Neutrophil (primary cell): ENCODE data around the gene KDM5C.

ENCODE experiments used
- H3K27ac ChIP-seq: fragments of 200-600 bp; sonication (generic); 2 replicates; pipeline ENCODE4 v1.5.1; 2016; ENCODE audit warnings: mild to moderate bottlenecking, moderate library complexity
- H3K27me3 ChIP-seq: fragments of 200-600 bp; sonication (generic); 2 replicates; pipeline ENCODE4 v1.6.0; 2016; ENCODE audit warnings: mild to moderate bottlenecking
- H3K36me3 ChIP-seq: fragments of 200-600 bp; sonication (generic); 2 replicates; pipeline ENCODE4 v1.5.1; 2017
- H3K4me1 ChIP-seq, 2 experiments: fragments of 200-600 bp in 1 of 2; sonication (generic) in 1 of 2; 1 replicate in 1 of 2; 2 replicates in 1 of 2; pipeline versions ENCODE4 v1.5.1 to v1.6.1; 2013 to 2016; ENCODE audit warnings: low read depth in 1 of 2, low read length in 1 of 2, mild to moderate bottlenecking in 1 of 2, moderate library complexity in 1 of 2; ENCODE audit not compliant: control insufficient read depth in 1 of 2, insufficient read depth in 1 of 2
- H3K4me3 ChIP-seq, 2 experiments: fragments of 200-600 bp in 1 of 2; sonication (generic) in 1 of 2; 1 replicate in 1 of 2; 2 replicates in 1 of 2; pipeline ENCODE4 v1.5.1; 2013 to 2016; ENCODE audit warnings: low read depth in 1 of 2, low read length in 1 of 2, mild to moderate bottlenecking in 1 of 2, moderate library complexity in 1 of 2
- H3K9me3 ChIP-seq: fragments of 200-600 bp; sonication (generic); 2 replicates; pipeline ENCODE4 v1.5.1; 2016
- CTCF ChIP-seq: fragments of 200-600 bp; sonication (generic); IDR thresholded peaks from 2 replicates; pipeline ENCODE4 v1.5.1; 2016; ENCODE audit warnings: antibody characterized with exemption

Gene KDM5C

GRCh38 chrX:53254570-53255461 lies 29.8 kb upstream of the KDM5C start:
- Histone ChIP-seq H3K4me1 (no peaks in the 10 kb centered on the region), H3K27me3 (no peaks in the 10 kb centered on the region), H3K27ac (no peak overlapping the region), H3K9me3 (no peaks in the 10 kb centered on the region), H3K36me3 (no peaks in the 10 kb centered on the region), H3K4me3 (no peak overlapping the region)
- TF ChIP-seq CTCF: no peak

GRCh38 chrX:53253293-53254020 lies 28.4 kb upstream of the KDM5C start:
- TF ChIP-seq CTCF: no peak
- H3K9me3 ChIP-seq: no peaks in the 10 kb centered on the region

GRCh38 chrX:53251307-53251706 lies 26.3 kb upstream of the KDM5C start:
- no peaks in the 10 kb centered on the region for H3K27me3 ChIP-seq
- H3K4me3 ChIP-seq: no peak overlapping the region
- no peak for TF ChIP-seq CTCF
- no peak overlapping the region for H3K27ac ChIP-seq
- H3K9me3 ChIP-seq: no peaks in the 10 kb centered on the region
- no peaks in the 10 kb centered on the region for H3K36me3 ChIP-seq
- no peaks in the 10 kb centered on the region for H3K4me1 ChIP-seq

More at GRCh38 chrX:53253293-53254020, 28.4 kb upstream of the KDM5C start:
- Histone ChIP-seq H3K36me3 (no peaks in the 10 kb centered on the region), H3K27ac (no peak overlapping the region), H3K27me3 (no peaks in the 10 kb centered on the region), H3K4me1 (no peaks in the 10 kb centered on the region), H3K4me3 (no peak overlapping the region)

GRCh38 chrX:53250556-53250955 lies 25.5 kb upstream of the KDM5C start:
- H3K36me3 ChIP-seq: no peaks in the 10 kb centered on the region
- H3K4me1 ChIP-seq: no peaks in the 10 kb centered on the region
- no peaks in the 10 kb centered on the region for H3K27me3 ChIP-seq
- H3K9me3 ChIP-seq: no peaks in the 10 kb centered on the region
- TF ChIP-seq CTCF: no peak
- H3K4me3 ChIP-seq: no peak overlapping the region
- H3K27ac ChIP-seq: no peak overlapping the region

- Histone ChIP-seq H3K4me3 (no peak overlapping the region), H3K27me3 (no peaks in the 10 kb centered on the region), H3K36me3 (no peaks in the 10 kb centered on the region), H3K9me3 (no peaks in the 10 kb centered on the region), H3K27ac (no peak overlapping the region), H3K4me1 (no peaks in the 10 kb centered on the region)
- no peak for TF ChIP-seq CTCF
Measured at GRCh38 chrX:53249408-53250042, 24.5 kb upstream of the KDM5C start.
